Stimulated activated CD4-positive, alpha-beta T cell treated with anti-CD3 and anti-CD28 coated beads, Interleukin-12 subunit alpha, Interleukin-12 subunit beta, amount 100 ng/mL, for 48 hours (primary cell): ENCODE measurements around the gene PCDHGA10.
"Not testable (repeated sequence)": the region's sequence is repeated elsewhere in the genome, so short reads cannot be mapped to it uniquely, and the experiment has no call there.

ENCODE experiments used
- DNase-seq, 3 donors: peaks; one replicate each; pipeline ENCODE4 v3.0.0-alpha.2; 2020; ENCODE audit warnings: low read depth in 2 of 3, low spot score in 1 of 3

The PCDHGA10 gene

DNA sequence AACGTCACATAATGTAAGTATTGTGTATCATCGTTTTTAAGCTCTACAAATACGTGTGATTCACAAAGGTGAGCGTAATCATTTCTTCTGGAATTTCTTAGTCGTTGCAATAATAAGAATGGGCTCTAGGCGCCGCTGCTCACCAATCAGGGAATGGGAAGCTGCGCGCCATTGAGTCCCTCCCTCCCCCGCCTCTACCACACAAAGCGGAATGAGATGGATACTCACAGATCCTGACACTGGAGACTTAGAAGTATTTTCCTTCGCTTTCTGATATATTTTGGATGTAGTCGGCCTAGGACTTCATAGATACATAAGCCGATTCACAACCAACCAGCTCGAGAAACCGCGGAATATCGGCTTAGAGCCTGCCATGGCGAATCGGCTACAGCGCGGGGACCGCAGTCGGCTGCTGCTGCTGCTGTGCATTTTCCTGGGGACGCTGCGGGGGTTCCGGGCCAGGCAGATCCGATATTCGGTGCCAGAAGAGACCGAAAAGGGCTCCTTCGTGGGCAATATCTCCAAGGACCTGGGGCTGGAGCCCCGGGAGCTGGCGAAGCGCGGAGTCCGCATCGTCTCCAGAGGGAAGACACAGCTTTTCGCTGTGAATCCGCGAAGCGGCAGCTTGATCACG, 8.2 kb downstream of the PCDHGA10 start, which contains the start of gene PCDHGA11:
Gene PCDHGA11, plus strand, starts transcription at position 197 of the 634 bp plus-strand sequence. Its CDS starts 177 bp downstream, at position 374.
- DNase-seq, result peak in 2 of 3 donors; percentile 36 to 53

DNA sequence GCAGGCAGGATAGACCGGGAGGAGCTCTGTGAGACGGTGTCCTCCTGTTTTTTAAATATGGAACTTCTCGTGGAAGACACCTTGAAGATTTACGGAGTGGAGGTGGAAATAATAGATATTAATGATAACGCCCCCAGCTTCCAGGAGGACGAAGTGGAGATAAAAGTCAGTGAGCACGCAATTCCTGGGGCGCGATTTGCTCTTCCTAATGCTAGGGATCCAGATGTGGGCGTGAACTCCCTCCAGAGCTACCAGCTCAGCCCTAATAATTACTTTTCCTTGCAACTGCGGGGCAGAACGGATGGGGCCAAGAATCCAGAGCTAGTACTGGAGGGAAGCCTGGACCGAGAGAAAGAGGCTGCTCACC, 8.7 kb downstream of the PCDHGA10 start:
- no peak for DNase-seq

DNA sequence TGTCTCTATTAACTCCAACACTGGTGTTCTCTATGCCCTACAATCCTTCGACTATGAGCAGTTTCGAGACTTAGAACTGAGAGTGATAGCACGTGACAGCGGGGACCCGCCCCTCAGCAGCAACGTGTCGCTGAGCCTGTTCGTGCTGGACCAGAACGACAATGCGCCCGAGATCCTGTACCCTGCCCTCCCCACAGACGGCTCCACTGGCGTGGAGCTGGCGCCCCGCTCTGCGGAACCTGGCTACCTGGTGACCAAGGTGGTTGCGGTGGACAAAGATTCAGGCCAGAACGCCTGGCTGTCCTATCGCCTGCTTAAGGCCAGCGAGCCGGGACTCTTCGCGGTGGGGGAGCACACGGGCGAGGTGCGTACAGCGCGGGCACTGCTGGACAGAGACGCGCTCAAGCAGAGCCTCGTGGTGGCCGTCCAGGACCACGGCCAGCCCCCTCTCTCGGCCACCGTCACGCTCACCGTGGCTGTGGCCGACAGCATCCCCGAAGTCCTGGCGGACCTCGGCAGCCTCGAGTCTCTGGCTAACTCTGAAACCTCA, 10.0 kb downstream of the PCDHGA10 start:
- no peak for DNase-seq

- no peak for DNase-seq
Observed at GRCh38 chr5:141427783-141428426, 15.1 kb downstream of the PCDHGA10 start.

GRCh38 chr5:141430332-141431113, 17.7 kb downstream of the PCDHGA10 start, which contains the start of gene PCDHGA12:
Gene PCDHGA12, plus strand, starts transcription at chr5:141430507. Its CDS starts 253 bp downstream, at chr5:141430760.
- DNase-seq, result no peak

DNA sequence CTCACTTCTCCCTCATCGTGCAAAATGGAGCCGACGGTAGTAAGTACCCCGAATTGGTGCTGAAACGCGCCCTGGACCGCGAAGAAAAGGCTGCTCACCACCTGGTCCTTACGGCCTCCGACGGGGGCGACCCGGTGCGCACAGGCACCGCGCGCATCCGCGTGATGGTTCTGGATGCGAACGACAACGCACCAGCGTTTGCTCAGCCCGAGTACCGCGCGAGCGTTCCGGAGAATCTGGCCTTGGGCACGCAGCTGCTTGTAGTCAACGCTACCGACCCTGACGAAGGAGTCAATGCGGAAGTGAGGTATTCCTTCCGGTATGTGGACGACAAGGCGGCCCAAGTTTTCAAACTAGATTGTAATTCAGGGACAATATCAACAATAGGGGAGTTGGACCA, 18.5 kb downstream of the PCDHGA10 start:
- DNase-seq, result no peak

DNA sequence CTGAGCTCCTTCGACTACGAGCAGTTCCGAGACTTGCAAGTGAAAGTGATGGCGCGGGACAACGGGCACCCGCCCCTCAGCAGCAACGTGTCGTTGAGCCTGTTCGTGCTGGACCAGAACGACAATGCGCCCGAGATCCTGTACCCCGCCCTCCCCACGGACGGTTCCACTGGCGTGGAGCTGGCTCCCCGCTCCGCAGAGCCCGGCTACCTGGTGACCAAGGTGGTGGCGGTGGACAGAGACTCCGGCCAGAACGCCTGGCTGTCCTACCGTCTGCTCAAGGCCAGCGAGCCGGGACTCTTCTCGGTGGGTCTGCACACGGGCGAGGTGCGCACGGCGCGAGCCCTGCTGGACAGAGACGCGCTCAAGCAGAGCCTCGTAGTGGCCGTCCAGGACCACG, 19.5 kb downstream of the PCDHGA10 start:
- DNase-seq, result not testable (repeated sequence)

GRCh38 chr5:141432726-141433125, 19.9 kb downstream of the PCDHGA10 start:
- DNase-seq, result not testable (repeated sequence)

GRCh38 chr5:141434006-141434405, 21.2 kb downstream of the PCDHGA10 start:
- DNase-seq, result no peak

DNA sequence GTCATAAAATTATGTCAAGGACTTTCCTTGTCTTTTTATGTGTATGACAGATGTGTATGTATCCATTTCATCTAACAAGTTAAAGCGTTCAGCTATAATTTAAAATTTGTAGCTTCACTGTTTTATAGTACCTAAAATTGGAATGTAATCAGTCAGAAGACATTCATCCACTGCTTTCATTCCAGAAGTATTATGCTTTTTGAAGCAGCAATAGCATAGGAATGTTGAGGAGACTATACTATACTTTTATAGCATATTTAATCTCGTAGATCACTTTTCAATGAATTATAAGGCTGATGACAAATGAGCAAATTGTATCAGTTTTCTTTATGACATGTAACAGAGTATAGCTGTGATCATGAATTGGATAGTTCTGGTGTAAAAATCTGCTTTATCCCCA, 24.4 kb downstream of the PCDHGA10 start:
- DNase-seq, result no peak

- DNase-seq, result no peak
Observed at GRCh38 chr5:141439411-141440141, 26.8 kb downstream of the PCDHGA10 start.

DNA sequence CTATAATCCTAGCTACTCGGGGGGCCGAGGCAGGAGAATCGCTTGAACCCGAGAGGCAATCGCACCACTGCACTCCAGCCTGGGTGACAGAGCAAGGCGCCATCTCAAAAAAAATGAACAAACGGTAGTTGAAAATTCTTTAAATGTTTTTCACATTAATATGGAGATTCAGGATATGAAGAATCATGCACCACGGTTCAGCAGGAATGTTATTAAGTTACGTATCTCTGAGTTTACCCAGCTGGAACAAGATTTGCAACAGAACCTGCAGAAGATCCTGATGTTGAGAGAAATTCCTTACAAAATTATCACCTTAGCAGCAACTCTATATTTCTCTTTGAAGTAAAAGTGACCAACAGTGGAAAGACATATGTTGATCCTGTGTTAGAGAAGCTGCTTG, 27.6 kb downstream of the PCDHGA10 start:
- no peak for DNase-seq

DNA sequence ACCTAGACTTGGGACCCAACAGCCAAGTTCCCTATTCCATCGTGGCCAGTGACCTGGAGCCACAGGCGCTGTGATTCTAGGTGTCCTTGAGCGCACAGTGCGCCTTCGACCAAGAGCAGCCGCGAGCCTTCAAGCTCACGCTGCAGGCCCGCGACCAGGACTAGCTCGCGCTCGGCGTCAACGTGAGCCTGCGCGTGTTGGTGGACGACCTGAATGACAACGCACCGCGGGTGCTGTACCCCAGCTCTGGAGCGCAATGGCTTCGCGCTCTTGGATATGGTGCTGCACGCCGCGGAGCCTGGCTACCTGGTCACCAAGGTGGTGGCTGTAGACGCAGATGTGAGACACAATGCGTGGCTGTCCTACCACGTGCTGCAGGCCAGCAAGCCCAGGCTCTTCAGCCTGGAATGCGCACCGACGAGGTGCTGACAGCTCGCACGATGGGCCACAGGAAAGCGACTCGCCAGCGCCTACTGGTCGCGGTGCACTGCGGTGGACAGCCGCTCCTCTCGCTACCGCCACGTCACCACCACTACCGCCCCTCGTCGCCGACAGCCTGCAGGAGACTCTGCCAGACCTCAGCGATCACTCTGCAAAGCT, 28.9 kb downstream of the PCDHGA10 start:
- DNase-seq, result no peak

- no peak for DNase-seq
Observed at GRCh38 chr5:141465351-141465750, 52.6 kb downstream of the PCDHGA10 start.
